Heart right ventricle (tissue), 16 donors: ENCODE measurements around the gene ACYP2. TPM values are rescaled to one million over a fixed set of nuclear protein-coding genes. Genes with fewer than 3 reads are reported as not detected.
"Not testable (repeated sequence)": the region's sequence is repeated elsewhere in the genome, so short reads cannot be mapped to it uniquely, and the experiment has no call there.

Source experiments
- ATAC-seq, 8 donors: fragments of 200-7000 bp; cut with Tn5 transposase; one replicate each; pipeline ENCODE4 v1.9.1; 2020; ENCODE audit warnings: mild to moderate bottlenecking in 8 of 8, moderate library complexity in 8 of 8, moderate number of reproducible peaks in 1 of 8
- DNase-seq, 2 donors: peaks; one replicate each; pipeline ENCODE4 v3.0.0-alpha.2; 2020
- H3K27ac ChIP-seq, 10 donors: fragments of 200-600 bp; sonication (generic) in 2 of 10; one replicate each; pipeline versions ENCODE4 v1.5.0 to v1.8.0; 2020 to 2022; ENCODE audit warnings: mild to moderate bottlenecking in 3 of 10
- H3K27me3 ChIP-seq, 7 donors: fragments of 200-600 bp; one replicate each; pipeline ENCODE4 v1.8.0; 2021 to 2022; ENCODE audit warnings: mild to moderate bottlenecking in 2 of 7
- H3K36me3 ChIP-seq, 9 donors: fragments of 200-600 bp; sonication (generic) in 1 of 9; one replicate each; pipeline versions ENCODE4 v1.5.0 to v1.8.0; 2020 to 2022; ENCODE audit warnings: mild to moderate bottlenecking in 2 of 9
- H3K4me1 ChIP-seq, 9 donors: fragments of 200-600 bp; sonication (generic) in 1 of 9; one replicate each; pipeline versions ENCODE4 v1.5.0 to v1.8.0; 2020 to 2022; ENCODE audit warnings: mild to moderate bottlenecking in 4 of 9
- H3K4me3 ChIP-seq, 10 donors: fragments of 200-600 bp; sonication (generic) in 2 of 10; one replicate each; pipeline versions ENCODE4 v1.5.0 to v1.8.0; 2020 to 2022; ENCODE audit warnings: mild to moderate bottlenecking in 7 of 10, moderate library complexity in 2 of 10
- H3K9me3 ChIP-seq, 11 donors: fragments of 200-600 bp in 10 of 11; sonication (generic) in 2 of 11; one replicate each; pipeline versions ENCODE4 v1.5.0 to v1.8.0; 2013 to 2022; ENCODE audit warnings: mild to moderate bottlenecking in 2 of 11, control low read depth in 1 of 11, moderate library complexity in 1 of 11
- CTCF ChIP-seq, 9 donors: fragments of 200-600 bp; sonication (generic) in 2 of 9; IDR thresholded peaks; one replicate each; pipeline versions ENCODE4 v1.5.0 to v1.8.0; 2021 to 2022; ENCODE audit warnings: antibody characterized with exemption in 9 of 9, mild to moderate bottlenecking in 5 of 9, moderate library complexity in 1 of 9
- WGBS, 2 donors: extraction: QIAGEN DNeasy Blood & Tissue Kit; methylation state at CpG; one replicate each; pipeline ENCODE4 v1.1.7; 2013; ENCODE audit warnings: inconsistent platforms in 1 of 2; 5-methylcytosine and 5-hydroxymethylcytosine counted together
- intact Hi-C, 10 donors: fragments of 100-400 bp; cut with DNase I; formaldehyde crosslinking; loops; one replicate each; pipeline versions ENCODE4 v1.11.1 to v1.14.2; 2022
- polyA plus RNA-seq, 2 donors: library from polyadenylated mRNA; stranded (reverse); fragments of 200-250 nt; gene quantifications; one replicate each; pipeline ENCODE4 v1.2.3, GENCODE V29; 2013
- total RNA-seq, 10 donors: library from RNA; stranded (reverse); fragmentation: NEBNext Ultra II Directional in 3 of 10; extraction: Animal tissue kit (Norgen Biotek cat#: 25700) in 3 of 10; gene quantifications; one replicate each; pipeline versions ENCODE4 v1.2.1 to v1.2.4, GENCODE V29; 2021 to 2023
- donor health status: Arrhythmogenic right ventricular cardiomyopathy.
- donor health status: ischemic (EF 13 %, LVEDD 7.1; RV severe dilation, severe dysfunction).
- donor health status: healthy with polysubstance abuse.
- donor health status: DM: no; HTN: yes; CAD: no.
- donor health status: DM: no; HTN: no; CAD: no.
- donor health status: ischemic (EF 25% LVEDD 6.9; RV normal size, moderate dysfunction).
- donor health status: ischemic (EF 25% LVEDD 5.7; RV mildly dilated, moderate dysfunction).
- donor health status: healthy.
- donor health status: DM: yes; HTN: yes; CAD: no.
- donor health status: Ischemic cardiomyopathy.
- donor health status: ischemic (EF 35%, LVEDD 5.7; RV mildly dilated, moderate dysfunction).
- donor health status: nonischemic (EF 11% LVEDD 7.7; RV severe dilation, severe dysfunction).
- donor health status: DM: yes; HTN: yes; CAD: no.
- donor health status: PGD.
- donor health status: ischemic (EF 29% LVEDD 5.4; RV normal size, mild dysfunction).
- donor health status: nonischemic (EF 23%, LVEDD 6.1; RV moderate dilation, normal function).

ACYP2 gene
- total and polyA plus RNA-seq, 12 donors = 45.7 to 87.1 (median 74.3) TPM

GRCh38 chr2:54287532-54287931 lies 172.1 kb downstream of the ACYP2 start:
- peaks cover 0 to 4% (median 0%) of the 10 kb centered on the region in 9 donors for H3K36me3 ChIP-seq
- no peaks in the 10 kb centered on the region for H3K27me3 ChIP-seq
- TF ChIP-seq CTCF (IDR thresholded peaks at IDR 0.05) = no peak
- peak; percentile 70 to 95 (median 78) for ATAC-seq
- H3K4me3 ChIP-seq = no peak overlapping the region
- 70 to 76% methylated on average over 2 of the region's 2 CpGs for WGBS, 2 donors
- intact Hi-C loops = loop anchor here in 1 of 10 donors (5.0 kb wide), 1 partner anchor 35 kb away; no protein-coding TSS in a partner anchor
- H3K9me3 ChIP-seq = no peaks in the 10 kb centered on the region
- H3K4me1 ChIP-seq = peaks cover 0 to 13% (median 4%) of the 10 kb centered on the region in 9 donors
- peak overlapping the region in 4 of 10 donors; percentile 22 to 62 (median 36) for H3K27ac ChIP-seq
- DNase-seq = peak in 1 of 2 donors; percentile 46

DNA sequence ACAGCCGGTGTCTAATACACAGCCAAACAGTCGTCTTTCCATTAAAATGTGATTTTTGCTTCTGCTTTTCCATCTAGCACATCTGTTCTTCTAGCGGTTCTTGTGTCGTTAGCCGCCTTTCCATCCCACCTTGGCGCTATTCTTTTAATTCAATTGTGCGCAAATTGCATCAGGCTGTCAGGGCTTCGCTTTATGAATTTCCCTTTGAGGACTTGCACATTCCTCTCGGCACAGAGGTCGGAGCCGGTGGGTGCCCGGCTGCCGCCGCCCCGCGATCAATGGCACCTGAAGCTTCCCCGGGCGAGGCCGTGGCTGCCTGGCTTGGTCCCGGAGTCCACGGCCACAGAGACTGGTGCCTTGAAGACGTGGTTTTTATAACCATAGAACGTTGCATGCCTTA lies 174.5 kb downstream of the ACYP2 start:
- WGBS, 2 donors = 80 to 81% methylated on average over 23 of the region's 23 CpGs
- peak overlapping the region in 2 of 10 donors; percentile 18 to 19 for H3K27ac ChIP-seq
- intact Hi-C loops = loop anchor here in 1 of 10 donors (5.0 kb wide), 1 partner anchor 32 kb away; no protein-coding TSS in a partner anchor
- H3K4me3 ChIP-seq = no peak overlapping the region
- peaks cover 0 to 13% (median 4%) of the 10 kb centered on the region in 9 donors for H3K4me1 ChIP-seq
- DNase-seq (no peak), ATAC-seq (no peak)
- H3K9me3 ChIP-seq = no peaks in the 10 kb centered on the region
- H3K36me3 ChIP-seq = peaks cover 0 to 4% (median 0%) of the 10 kb centered on the region in 9 donors
- no peak for TF ChIP-seq CTCF (IDR thresholded peaks at IDR 0.05)
- H3K27me3 ChIP-seq = no peaks in the 10 kb centered on the region

- no peaks in the 10 kb centered on the region for H3K27me3 ChIP-seq
- peaks cover 0 to 4% (median 0%) of the 10 kb centered on the region in 9 donors for H3K36me3 ChIP-seq
- no peak for DNase-seq
- H3K4me1 ChIP-seq = peaks cover 0 to 13% (median 4%) of the 10 kb centered on the region in 9 donors
- 71% methylated on average over 9 of the region's 9 CpGs for WGBS, 2 donors
- no peaks in the 10 kb centered on the region for H3K9me3 ChIP-seq
- ATAC-seq = peak in 3 of 8 donors; percentile 12 to 15 (median 12)
- H3K4me3 ChIP-seq = no peak overlapping the region
- peak overlapping the region in 3 of 10 donors; percentile 18 to 23 (median 19) for H3K27ac ChIP-seq
- no peak for TF ChIP-seq CTCF (IDR thresholded peaks at IDR 0.05)
- intact Hi-C loops = no loop called here
These were observed 175.1 kb downstream of the ACYP2 start for GRCh38 chr2:54290356-54291025.

- H3K9me3 ChIP-seq, ATAC-seq, H3K4me1 ChIP-seq, intact Hi-C loops, H3K27ac ChIP-seq, H3K27me3 ChIP-seq, H3K4me3 ChIP-seq, H3K36me3 ChIP-seq, DNase-seq: not testable (repeated sequence)
- 89 to 95% methylated on average over 2 of the region's 2 CpGs for WGBS, 2 donors
These were observed 179.2 kb downstream of the ACYP2 start for GRCh38 chr2:54294665-54295064.

DNA sequence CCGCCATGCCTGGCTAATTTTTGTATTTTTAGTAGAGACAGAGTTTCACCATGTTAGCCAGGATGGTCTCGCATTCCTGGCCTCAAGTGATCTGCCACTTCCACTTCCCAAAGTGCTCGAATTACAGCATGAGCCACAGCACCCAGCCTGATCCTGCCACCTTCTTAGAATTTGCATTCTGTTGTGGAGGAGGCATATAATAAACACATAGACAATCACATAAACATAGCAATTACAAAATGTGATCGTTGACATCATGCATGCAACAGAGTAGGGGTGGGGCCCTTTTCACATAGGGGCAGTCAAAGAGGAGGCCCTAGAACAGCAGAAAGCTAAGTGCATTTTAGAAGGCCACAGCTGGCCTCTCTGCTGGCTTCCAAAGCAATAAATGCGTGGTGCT lies 180.5 kb downstream of the ACYP2 start:
- Histone ChIP-seq H3K4me3 (no peak overlapping the region), H3K27me3 (no peaks in the 10 kb centered on the region), H3K4me1 (peaks cover 0 to under 1% (median 0%) of the 10 kb centered on the region in 9 donors), H3K9me3 (no peaks in the 10 kb centered on the region), H3K27ac (no peak overlapping the region), H3K36me3 (no peaks in the 10 kb centered on the region)
- intact Hi-C loops = no loop called here
- no peak for ATAC-seq
- DNase-seq = no peak
- TF ChIP-seq CTCF (IDR thresholded peaks at IDR 0.05) = no peak
- 90 to 94% methylated on average over 5 of the region's 5 CpGs for WGBS, 2 donors
